ENCODE data around the gene WASF1.
"Not testable (repeated sequence)": the region's sequence is repeated elsewhere in the genome, so short reads cannot be mapped to it uniquely, and the experiment has no call there.

The WASF1 gene

DNA sequence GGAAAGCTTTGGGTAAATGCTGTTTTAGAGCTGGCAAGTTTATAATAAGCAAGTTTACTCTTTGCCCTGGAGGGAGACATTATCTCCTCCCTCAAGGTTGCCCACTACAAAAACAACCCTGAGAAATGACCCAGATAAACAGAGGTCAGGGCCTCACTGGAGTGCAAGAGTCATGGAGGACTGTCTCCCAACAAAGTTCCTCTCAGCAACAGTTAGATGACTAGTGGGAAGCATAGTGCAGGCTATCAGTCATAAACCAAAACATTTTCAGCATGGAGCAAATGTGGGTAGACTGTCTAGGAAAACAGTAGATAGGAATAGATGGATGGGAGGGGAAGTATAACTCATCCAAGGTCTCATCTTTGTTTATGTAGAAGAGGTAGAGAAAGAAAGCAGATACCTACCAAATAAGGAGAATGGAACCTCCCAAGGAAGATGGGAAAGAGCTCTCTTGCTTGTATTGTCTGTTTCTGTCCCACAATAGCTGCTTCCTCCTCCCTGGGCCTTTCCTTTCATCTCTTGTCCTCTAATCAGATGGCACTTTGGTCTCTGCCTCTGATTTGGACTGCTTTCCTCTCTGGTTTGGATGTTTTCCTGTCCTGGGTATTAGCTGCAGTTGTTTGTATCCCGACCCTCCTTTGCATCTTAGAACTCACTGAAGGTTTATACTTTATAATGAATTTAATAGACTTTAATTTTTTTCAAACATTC is 95.4 kb downstream of the WASF1 start:
- no peak for DNase-seq

DNA sequence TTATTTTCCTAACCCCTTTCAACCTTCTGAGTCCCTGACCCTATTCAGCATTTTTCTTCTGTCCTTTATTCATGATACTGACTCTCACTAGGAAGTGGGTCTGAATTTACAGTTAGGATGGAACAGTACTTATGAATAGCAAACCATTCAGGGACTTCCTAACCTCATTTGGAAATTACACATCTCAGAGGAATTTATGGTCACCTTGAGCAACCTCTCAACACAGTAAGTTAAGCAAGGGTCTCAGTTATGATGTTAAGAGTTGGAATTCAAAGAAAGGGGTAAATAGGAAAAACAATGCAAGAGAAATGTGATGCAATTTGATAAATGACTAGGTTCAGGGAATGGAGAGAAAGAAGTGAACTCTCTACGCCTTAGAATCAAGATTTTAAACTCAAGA is 104.1 kb downstream of the WASF1 start:
- no peak for DNase-seq

DNA sequence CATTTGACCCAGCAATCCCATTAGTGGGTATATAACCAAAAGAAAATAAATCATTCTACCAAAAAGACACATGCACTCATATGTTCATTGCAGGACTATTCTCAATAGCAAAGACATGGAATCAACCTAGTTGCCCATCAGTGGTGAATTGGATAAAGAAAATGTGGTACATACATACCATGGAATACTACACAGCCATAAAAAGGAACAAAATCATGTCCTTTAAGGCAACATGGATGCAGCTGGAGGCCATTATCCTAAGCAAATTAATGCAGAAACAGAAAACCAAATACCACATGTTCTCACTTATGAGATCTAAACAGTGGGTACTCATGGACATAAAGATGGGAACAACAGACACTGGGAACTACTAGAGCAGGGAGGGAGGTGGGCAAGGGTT is 106.0 kb downstream of the WASF1 start:
- DNase-seq, result not testable (repeated sequence)

DNA sequence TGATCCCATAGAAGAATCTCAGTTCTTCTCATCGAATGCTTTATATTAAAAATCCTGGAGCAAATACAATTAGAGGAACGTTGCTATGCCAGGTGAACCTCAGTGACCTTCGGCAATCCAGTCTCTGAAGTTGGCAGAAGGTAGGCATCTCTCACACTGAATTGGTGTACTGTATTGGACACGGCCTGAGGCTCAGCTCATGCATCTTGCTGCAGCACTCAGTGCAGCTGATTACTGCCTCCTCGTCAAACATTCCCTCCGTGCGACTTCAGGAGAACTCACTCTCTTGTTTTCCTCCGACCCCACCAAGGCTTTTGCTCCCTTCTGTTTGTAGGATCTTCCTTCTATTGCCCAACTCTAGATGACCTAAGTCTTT is 110.9 kb downstream of the WASF1 start:
- no peak for DNase-seq

DNA sequence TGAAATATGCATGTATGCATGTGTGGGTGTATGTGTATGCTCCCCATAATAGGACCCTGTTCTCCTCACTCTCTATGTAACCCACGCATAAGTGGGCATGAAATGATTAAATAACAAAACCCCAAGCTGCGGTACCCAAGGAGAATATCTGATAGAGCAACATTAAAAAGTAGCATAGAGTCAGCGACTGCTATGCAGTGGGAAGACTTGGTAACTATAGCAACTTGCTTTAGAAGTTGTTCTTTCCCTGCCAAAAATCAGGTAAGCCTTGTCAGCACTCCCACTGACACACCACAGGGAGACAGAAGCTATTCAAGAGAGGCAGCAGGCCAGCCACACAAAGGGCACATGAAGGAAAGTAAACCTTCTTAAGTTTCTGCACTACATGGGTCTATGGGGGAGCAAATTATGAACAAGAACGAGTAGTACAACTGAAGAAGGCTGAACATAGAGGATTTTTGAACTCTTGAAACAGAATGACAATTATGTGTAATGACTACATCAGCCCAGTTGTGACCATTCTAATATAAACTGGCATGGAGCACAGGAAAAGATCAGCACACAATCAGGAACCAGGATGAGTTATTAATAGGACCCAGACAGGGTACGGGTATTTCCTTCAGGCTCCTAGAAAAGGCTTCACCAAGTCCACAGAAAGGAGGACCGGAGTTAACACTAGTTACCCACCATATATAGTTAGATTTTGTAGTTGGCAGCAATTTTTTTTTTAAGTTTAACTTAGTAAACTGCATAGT is 111.5 kb downstream of the WASF1 start:
- DNase-seq, result no peak

DNA sequence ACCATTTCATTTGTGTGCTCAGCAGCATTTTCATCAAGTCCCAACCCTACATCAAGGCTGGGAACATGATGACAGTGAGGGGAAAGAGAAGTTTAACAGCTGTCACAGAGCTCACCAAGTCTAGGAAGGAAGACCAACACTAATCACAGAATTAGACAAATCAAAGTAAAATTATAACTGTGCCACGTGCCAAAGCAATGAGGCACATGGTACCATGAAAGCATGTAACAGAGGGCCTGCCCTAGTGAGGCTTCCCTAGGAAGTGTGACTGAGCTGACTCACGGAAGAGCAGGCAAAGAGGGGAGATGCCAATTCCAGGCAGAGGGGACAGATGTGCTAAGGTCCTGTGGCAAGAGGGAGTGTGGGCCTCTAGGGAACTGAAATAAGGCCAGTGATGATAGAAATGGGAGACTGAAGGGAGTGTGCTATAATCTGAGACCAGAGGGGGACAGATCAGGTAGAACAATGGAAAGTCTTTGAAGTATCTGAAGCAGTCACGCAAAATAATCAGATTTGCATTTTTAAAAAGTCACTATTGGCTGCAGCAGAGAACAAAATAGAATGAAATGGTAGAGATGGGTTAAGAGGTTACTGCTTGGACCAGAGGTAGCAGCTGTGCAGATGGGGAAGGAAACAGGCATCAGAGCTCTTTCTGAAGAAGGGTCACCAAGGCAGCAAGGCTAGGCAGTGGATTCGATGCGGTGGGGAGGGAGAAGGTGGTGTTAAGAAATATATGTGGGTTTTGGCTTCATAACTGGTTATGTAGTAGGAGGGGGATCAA is 114.5 kb downstream of the WASF1 start:
- no peak for DNase-seq

DNA sequence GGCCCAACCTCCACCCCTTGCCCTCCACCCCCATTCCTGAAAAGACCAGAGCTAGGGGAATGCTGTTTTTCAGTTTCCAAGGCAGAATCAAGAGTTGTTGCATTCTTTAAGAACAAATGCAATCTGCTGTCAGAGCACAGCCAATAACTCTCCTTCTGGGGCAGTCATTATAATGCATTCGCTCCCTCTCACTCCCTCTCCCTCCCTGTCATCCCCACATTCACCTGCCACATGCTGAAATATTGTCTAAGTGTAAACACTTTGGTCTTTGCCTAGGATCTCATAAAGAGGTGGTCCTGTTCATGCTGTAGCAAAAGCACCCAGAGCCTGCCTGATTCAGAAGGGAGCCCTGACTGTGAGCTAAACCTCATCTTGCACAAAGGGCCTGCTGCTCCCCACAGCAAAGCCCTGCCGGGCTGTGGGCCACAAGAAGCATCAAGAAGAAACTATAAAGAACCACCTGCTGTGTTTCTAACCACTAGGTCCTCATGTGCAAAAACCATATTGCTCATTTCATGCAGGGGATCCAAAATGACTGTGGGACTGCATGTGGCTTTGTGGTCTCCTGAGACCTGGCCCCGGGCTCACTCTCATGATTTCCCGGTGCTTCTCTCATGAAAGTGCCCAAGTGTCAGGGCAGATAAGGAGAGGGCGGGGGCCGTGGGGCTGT is 115.7 kb downstream of the WASF1 start:
- no peak for DNase-seq

DNA sequence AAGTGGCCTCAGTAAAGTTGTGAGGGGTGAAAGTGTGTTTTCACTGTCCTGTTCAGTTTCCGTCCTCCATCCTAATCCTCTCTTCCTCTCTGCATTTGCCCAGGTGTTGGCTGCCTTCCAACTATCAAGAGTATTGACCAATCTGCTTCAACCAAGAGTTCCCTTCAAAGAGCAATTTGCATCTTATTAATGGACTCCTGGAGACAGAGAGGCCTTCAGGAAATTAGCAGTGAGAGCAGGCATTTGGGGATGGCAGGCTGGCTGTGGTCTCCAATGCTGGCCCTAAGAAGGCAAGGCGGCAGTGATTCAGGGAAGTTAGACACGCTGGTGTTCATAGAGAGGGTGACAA is 124.1 kb downstream of the WASF1 start:
- no peak for DNase-seq

DNA sequence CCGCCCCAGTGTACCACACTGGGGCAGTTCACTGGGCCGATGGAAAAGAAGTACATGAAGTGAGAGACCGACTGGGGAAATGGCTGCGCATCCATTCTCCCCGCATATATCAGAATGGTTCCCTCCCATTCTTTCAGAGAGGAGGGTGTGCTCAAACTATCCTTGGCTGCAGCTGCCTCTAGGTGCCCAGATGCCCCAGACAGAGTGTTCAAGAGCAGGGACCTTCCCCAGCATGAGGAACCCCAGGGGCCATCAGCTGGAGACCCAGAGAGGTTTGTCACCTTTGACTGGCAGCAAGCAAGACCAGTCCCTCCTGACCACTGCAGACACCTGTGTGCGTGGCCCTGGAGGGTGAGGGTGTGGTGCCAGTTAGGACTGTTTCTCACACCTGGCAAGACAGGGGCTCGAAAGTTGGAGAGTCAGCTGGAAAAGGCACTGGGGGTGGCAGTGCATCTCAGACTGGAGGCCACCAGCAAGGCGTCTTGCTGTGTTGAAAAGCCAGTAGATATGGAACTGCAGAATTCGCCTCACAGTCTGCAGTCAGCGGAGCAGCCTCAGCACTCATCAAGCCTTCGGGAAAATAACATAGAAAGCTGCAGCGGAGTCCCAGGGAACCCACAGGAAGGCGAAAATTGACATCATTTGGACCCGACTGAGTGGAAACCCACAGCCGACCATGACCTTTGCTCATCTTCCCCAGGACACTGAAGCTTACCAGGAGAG is 124.6 kb downstream of the WASF1 start:
- no peak for DNase-seq

DNA sequence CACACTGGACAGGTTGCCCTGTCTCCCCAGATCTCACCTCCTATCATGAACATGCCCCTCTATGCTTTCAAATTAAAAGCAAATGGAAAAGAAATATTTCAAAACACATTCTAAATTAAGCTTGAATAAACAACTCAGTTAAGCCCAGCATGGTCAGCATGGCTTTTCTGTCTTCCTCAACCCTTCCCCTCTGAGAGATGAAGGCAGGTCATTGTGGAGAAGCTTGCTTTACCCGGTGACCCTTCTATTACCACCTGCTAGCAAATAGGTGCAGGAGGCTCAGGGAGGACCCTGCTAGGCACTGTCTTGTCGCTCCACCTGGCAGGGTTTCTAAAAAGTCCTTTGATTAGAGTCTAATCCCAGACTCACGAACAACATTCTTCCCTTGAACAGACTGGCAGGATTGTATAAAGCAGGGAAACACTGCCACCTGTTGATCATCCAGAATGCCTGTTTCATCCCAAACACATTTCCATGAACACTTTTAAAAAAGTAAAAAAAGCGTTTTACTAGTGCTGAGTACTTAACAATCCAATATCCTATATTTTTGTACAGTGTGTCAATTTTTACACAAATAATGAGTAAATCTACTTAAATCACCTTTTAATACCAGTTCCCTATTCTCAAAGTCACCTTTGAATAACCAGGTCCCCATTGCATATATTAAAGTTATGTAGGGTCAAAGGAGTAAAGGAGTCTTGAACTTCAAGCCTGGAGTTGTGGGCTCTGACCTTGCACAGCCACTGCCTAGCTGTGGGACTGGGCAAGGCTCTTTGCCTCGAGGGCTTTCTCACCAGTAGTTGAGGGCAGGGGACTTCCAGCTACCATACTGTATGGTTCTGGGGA is 125.9 kb downstream of the WASF1 start:
- DNase-seq, result no peak

DNA sequence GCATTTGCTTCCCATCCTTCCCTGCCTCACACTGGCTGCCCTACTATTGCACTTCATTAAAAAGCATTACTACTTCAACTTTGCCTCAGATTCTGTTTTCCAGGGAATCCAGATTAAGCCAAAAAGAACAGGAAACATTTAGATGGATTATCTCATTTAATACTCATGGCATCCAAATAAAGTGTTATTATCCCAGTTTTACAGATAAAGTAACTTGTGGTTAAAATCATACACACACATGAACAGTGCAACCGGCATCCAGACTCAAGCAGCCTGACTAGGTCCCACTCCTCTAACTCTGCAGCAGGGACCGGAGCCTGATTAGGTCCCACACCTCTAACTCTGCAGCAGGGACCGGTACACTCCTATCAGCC is 129.0 kb downstream of the WASF1 start:
- no peak for DNase-seq

Data from stimulated activated naive CD4-positive, alpha-beta T cell treated with Interleukin-2 at 50 U/mL for 16 hours (primary cell).